AG09309 (cell line): ENCODE measurements around the gene MDK.

ENCODE experiments used
- DNase-seq: peaks from one replicate; pipeline ENCODE4 v3.0.0-alpha.2; 2010; ENCODE audit warnings: low read depth
- H3K4me3 ChIP-seq: 2 replicates; pipeline ENCODE4 v1.5.1; 2011; ENCODE audit warnings: mild to moderate bottlenecking, low read depth, low read length, moderate library complexity; ENCODE audit not compliant: control insufficient read depth
- TF ChIP-seq, protein P1 (sequence below): IDR thresholded peaks from 2 replicates; pipeline ENCODE4 v1.5.1; 2011; ENCODE audit warnings: mild to moderate bottlenecking, low read depth, low read length, inconsistent platforms; ENCODE audit not compliant: insufficient read depth, control insufficient read depth; ENCODE audit errors: missing control alignments

MDK gene

GRCh38 chr11:46381048-46381818, at the start of gene MDK:
MDK (plus strand) TSS chr11:46381669; CDS start chr11:46382058, 389 bp downstream.
- peak within 1 kb of the TSS; percentile 57 for H3K4me3 ChIP-seq
- no peak for DNase-seq
- TF ChIP-seq, protein P1, sequence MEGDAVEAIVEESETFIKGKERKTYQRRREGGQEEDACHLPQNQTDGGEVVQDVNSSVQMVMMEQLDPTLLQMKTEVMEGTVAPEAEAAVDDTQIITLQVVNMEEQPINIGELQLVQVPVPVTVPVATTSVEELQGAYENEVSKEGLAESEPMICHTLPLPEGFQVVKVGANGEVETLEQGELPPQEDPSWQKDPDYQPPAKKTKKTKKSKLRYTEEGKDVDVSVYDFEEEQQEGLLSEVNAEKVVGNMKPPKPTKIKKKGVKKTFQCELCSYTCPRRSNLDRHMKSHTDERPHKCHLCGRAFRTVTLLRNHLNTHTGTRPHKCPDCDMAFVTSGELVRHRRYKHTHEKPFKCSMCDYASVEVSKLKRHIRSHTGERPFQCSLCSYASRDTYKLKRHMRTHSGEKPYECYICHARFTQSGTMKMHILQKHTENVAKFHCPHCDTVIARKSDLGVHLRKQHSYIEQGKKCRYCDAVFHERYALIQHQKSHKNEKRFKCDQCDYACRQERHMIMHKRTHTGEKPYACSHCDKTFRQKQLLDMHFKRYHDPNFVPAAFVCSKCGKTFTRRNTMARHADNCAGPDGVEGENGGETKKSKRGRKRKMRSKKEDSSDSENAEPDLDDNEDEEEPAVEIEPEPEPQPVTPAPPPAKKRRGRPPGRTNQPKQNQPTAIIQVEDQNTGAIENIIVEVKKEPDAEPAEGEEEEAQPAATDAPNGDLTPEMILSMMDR, result no peak

DNA sequence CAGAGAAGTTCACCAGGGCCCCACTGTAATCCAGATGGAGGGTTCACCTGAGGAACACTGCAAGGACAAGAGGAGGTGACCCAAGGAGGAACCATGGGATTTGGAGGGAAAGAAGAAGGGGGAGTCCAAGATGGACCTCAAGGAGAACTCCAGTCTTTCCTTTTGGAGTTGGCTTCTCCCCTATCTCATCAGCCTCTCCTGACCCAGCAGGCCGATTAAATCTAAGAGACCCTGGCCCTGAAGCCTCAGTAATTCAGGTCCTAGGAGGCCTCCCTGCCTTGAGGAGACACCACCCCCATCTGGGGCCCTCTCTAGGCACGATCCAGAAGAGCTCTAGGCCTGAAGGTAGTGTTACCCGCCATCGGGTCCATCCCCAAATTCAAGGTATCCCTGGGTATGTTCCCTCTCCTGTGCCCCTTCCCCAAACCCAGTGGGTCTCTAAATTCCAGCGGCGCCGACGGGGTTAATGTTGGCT, 49.3 kb upstream of the MDK start:
- H3K4me3 ChIP-seq, result no peak overlapping the region
- TF ChIP-seq, protein P1, result no peak
- no peak for DNase-seq

GRCh38 chr11:46332568-46333393, 48.7 kb upstream of the MDK start:
- DNase-seq, result no peak
- H3K4me3 ChIP-seq, result no peak overlapping the region
- TF ChIP-seq, protein P1, result no peak

DNA sequence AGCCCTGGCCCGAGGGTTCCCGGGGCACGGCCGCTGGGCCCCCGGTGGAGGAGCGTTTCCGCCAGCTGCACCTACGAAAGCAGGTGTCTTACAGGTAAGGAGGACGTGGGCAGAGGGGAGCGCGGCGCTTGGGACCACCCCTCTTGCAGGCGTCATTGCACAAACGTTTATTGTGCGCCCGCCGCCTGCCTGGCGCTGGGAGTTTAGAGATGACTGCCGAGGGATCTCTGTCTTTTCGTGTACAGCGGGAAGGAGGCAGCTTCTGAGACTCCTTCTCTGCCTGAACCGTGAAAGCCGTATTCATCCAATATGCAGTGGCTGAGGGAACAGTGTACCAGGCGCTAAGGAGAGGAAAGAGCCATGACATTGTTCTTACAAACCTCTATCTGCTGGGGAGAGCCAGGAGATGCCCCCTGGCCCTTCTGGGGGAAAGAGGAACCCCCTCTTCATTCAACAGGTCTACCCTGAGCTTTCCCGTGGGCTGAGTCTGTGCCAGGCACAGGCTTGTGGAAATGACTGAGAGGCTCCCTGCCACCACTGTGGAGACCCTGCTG, 48.0 kb upstream of the MDK start:
- TF ChIP-seq, protein P1, result no peak
- DNase-seq, result no peak
- H3K4me3 ChIP-seq, result no peak overlapping the region

DNA sequence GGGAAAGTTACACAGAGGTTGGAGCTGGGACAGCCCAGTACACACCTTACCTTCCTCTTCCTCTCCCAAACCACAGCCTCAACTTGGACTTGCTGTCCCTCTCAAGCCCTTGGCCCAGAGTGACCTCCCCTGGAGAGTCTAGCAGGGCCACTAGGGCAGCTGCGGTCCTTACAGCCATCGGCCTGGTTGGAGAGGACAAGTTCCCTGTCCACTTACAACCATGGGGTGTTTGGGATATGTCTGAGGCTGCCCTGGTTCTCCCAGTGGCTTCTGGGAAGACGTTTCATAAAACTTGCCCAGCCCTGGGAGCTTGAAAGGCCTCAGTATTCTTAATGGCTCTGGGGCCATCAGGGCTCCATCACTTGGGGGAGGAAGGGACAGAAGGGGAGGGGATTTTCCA, 47.3 kb upstream of the MDK start:
- no peak for DNase-seq
- TF ChIP-seq, protein P1, result no peak
- H3K4me3 ChIP-seq, result no peak overlapping the region

- TF ChIP-seq, protein P1, result no peak
- DNase-seq, result no peak
- no peak overlapping the region for H3K4me3 ChIP-seq
Measured at GRCh38 chr11:46335271-46335670, 46.2 kb upstream of the MDK start.
